PC-9 (cell line): ENCODE measurements around the gene SH3BGRL3.

Experiments used
- CTCF ChIP-seq: fragments of 200-600 bp; sonication (generic); conservative IDR thresholded peaks from 2 replicates; pipeline ENCODE4 v1.6.1; 2017; ENCODE audit warnings: mixed run types, antibody characterized with exemption, mild to moderate bottlenecking, moderate library complexity
- EZH2 ChIP-seq: fragments of 200-600 bp; sonication (generic); IDR thresholded peaks from 2 replicates; pipeline ENCODE4 v1.8.0; 2017; ENCODE audit warnings: antibody characterized with exemption, low read depth

DNA sequence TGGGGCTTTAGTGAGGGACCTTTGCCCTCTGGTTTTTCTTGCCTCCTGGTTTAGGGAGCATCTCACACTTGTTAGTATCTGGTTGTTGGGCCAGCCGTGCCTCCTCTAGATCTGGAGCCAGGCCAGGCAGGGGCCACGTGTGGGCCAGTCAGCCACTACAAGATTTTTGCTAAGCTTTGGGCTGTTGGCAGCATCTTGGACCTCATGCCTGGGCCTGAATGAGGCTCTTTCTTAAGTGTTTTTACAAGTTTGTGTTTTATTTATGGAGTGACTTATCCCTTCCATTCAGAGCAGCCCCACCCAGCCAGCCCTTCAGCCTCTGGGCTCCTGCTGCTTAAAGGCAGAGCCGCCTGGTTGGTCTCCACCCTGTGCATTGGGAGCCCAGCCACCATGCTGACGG lies 1.6 kb upstream of the SH3BGRL3 start:
- TF ChIP-seq CTCF (no peak), EZH2 (no peak)
